Transverse colon (tissue), 4 donors: Measurements from ENCODE around the gene DHX16.

ENCODE experiments used
- EP300 ChIP-seq: sonication (generic); formaldehyde crosslinking; IDR thresholded peaks from one replicate; pipeline ENCODE4 v1.6.1; 2017; ENCODE audit warnings: antibody characterized with exemption, low read depth
- POLR2A ChIP-seq: fragments of 450-650 bp; IDR thresholded peaks from one replicate; pipeline ENCODE4 v1.6.1; 2016; ENCODE audit warnings: antibody characterized with exemption, mild to moderate bottlenecking, moderate library complexity
- POLR2AphosphoS5 ChIP-seq, 3 donors: sonication (generic); formaldehyde crosslinking; IDR thresholded peaks; one replicate each; pipeline ENCODE4 v1.6.1; 2016; ENCODE audit warnings: antibody characterized with exemption in 3 of 3
- TF ChIP-seq, protein P1 (sequence below), 5 experiments: fragments of 200-600 bp in 3 of 5; fragments of 450-650 bp in 2 of 5; sonication (generic) in 3 of 5; IDR thresholded peaks; 1 replicate in 2 of 5; 2 replicates in 3 of 5; pipeline ENCODE4 v1.5.1; 2016 to 2017; ENCODE audit warnings: antibody characterized with exemption in 5 of 5, inconsistent platforms in 3 of 5, mild to moderate bottlenecking in 2 of 5, moderate library complexity in 1 of 5

GRCh38 chr6:30719356-30719755 is 46.5 kb upstream of the DHX16 start:
- no peak for TF ChIP-seq POLR2AphosphoS5 (IDR thresholded peaks at IDR 0.05)
- TF ChIP-seq, protein P1, sequence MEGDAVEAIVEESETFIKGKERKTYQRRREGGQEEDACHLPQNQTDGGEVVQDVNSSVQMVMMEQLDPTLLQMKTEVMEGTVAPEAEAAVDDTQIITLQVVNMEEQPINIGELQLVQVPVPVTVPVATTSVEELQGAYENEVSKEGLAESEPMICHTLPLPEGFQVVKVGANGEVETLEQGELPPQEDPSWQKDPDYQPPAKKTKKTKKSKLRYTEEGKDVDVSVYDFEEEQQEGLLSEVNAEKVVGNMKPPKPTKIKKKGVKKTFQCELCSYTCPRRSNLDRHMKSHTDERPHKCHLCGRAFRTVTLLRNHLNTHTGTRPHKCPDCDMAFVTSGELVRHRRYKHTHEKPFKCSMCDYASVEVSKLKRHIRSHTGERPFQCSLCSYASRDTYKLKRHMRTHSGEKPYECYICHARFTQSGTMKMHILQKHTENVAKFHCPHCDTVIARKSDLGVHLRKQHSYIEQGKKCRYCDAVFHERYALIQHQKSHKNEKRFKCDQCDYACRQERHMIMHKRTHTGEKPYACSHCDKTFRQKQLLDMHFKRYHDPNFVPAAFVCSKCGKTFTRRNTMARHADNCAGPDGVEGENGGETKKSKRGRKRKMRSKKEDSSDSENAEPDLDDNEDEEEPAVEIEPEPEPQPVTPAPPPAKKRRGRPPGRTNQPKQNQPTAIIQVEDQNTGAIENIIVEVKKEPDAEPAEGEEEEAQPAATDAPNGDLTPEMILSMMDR (IDR thresholded peaks at IDR 0.05): no peak
- no peak for TF ChIP-seq EP300
- no peak for TF ChIP-seq POLR2A
